ENCODE measurements around the gene CDH20.
"Not testable (repeated sequence)": the region's sequence is repeated elsewhere in the genome, so short reads cannot be mapped to it uniquely, and the experiment has no call there.

CDH20 gene

DNA sequence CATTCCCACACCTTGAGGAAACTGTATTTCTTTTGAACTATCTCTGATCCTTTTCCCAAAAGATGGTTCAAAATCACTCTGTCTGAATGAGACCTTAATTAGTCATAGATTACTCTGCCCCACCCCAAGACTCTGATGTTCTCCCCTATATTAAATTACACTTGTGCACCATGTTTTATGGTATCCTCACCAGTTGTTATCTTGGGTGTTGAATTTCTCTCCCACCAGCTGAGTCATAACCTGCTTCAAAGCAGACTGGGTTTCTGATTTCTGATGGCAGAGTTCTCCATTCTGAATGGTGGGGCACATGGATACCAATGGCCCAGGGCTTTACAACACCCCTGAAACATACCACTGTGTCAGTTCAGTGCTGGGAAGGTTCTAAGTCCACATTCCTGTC, 15.0 kb downstream of the CDH20 start:
- no peak for DNase-seq (ENCODE audit: low spot score)

DNA sequence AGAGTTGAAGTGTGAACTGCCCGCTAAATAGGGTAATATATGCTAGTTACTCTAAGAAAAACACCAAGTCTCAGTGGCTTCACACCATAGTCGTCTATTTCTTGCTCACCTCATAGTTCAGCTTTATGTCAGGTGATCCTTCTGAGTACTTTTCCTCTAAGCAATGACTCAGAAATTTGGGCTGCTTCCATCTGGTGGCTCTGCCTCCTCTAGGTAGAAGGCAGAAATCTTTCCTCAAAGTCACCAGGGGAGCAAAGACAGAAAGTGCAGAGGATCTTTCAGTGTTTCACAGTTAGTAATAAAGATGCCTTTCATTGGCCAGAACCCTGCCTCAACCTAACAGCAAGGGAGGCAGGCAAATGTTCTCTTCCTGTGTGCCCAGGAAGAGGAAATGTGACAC, 17.3 kb downstream of the CDH20 start:
- no peak for DNase-seq (ENCODE audit: low spot score)

DNA sequence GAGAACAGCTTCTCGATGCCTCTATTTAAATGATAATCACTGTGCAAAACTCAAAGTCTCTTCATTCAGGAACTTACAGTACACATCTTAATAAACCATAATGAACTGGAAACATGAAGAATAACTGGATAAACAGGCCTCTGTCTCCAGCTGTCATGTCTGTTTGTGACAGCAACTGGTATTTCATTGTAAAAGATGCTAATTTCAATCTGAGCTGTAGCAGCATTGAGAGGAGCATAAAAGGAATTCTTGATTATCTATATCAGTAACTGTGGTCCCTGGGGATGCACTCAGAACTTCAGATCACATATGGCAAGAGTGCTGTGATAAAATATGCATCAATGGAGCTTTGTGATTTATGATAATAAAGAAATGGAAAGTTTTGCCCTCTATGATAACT, 18.8 kb downstream of the CDH20 start:
- DNase-seq (ENCODE audit: low spot score), result no peak

DNA sequence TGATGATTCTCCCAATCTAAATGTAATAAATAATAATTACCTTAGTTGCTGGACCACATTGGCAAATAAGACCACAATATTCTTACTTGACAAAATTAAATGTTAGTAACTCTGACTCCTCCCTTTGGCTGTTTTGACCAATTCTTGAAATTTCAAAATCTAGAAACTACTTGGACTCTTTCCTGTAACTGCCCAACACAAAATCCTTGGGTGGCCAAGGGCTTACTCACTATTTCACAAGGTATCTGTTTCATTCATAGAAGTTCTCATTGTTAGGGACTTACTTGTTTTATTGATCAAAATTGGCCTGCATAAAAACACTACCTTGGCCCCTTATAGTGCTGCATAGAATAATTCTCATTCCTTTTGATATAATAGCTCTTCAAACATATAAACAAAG, 19.4 kb downstream of the CDH20 start:
- no peak for DNase-seq (ENCODE audit: low spot score)

DNA sequence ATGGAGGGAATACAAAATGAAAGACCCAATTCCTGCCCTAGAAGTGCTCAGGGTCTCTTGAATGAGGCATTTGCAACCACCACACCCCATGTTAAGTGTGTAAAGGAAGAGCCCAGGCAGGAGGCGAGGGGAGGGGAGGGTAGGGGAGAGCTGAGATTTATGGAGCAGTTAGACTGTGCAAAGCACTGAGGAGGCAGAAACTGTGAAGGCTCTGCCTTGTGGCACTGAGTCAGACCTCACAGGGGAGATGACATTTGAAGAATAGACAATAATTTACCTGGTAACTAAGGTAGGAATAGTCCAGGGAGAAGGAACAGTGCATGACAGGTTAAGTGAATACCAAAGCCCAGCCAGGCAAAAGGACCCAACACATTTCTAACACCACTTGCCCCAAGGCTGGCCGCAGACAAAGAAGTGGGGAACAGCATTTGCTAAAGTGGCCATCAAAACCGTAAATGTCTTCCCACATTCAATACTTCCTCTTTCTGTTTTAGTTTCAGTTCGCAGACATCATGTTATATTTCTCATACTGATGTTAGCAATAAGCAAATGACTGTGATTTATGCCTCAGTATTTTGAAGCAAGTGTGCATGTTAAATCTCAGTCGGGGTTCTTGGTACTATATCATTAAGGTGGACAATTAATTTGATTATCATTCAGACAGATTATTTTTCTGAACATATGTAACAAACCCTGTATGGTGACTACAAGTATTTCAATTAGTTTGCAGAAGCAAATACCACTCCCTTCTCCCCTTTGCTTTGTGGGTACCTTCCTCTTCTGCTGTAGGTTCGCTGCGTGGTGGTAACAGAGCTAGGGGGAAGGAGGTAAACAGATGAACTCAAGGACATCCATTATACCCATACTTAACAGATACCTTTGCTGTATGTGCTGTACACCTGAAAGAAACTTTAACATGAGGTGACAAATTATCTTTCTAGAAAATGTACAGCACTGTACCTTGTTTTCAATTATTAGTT, 27.5 kb downstream of the CDH20 start:
- no peak for DNase-seq (ENCODE audit: low spot score)

DNA sequence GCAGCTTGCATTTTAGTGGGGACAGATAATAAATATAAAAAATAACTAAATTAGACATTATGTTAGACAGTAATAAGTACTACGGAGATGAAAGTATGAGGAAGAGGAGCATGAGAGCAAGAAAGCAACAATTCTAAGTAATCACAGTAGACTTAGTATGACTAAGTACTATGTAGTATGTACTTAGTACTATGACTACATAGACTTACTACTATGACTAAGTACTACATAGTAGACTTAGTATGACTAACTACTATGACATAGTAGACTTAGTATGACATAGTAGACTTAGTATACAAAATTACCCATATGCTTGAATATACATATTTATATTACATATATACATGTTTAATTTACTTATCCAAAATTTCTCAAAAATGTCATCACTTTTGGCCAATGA, 29.3 kb downstream of the CDH20 start:
- DNase-seq (ENCODE audit: low spot score), result no peak

DNA sequence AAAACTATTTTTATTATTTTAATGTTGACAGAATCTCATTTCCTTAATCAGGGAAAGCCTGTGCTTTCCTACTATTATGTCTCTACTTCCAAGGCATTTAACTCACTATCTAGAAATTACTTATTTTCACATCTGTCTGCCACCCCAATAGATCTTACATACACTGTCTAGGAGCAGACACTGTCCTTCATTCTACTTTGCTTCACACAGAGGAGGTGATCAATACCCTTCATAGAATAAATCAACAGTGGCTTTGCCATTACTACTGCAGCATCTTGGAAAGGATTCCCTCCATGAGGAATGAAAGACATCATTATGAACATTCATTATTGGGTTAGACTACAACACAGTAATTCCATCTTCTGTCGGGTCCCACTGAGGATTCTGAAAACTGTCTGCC, 31.7 kb downstream of the CDH20 start:
- DNase-seq (ENCODE audit: low spot score), result no peak

DNA sequence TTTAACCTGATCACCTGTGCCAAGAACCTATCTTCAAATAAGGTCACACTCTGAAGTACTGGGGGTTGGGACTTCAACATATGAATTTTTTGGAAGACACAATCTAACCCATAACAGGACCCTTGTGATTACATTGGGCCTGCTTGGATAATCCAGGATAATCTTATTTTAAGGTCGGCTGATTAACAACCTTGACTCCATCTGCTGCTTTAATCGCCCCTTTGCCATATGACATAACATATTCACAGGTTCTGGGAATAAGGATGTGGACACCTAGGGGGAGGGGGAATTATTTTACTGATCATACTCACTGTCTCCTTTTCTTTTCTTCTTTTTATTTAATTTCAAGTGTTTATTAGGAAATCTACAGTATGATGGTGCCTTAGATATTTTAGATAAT, 34.8 kb downstream of the CDH20 start:
- no peak for DNase-seq (ENCODE audit: low spot score)

DNA sequence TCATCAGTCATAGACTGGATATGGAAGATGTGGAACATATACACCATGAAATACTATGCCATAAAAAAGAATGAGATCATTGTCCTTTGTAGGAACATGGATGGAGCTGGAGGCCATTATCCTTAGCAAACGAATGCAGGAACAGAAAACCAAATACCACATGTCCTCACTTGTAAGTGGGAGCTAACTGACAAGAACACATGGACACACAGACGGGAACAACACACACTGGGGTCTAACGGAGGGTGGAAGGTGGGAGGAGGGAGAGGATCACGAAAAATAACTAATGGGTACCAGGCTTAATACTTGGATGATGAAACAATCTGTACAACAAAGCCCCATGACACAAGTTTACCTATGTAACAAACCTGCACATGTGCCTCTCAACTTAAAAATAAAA, 36.4 kb downstream of the CDH20 start:
- DNase-seq (ENCODE audit: low spot score), result not testable (repeated sequence)

DNA sequence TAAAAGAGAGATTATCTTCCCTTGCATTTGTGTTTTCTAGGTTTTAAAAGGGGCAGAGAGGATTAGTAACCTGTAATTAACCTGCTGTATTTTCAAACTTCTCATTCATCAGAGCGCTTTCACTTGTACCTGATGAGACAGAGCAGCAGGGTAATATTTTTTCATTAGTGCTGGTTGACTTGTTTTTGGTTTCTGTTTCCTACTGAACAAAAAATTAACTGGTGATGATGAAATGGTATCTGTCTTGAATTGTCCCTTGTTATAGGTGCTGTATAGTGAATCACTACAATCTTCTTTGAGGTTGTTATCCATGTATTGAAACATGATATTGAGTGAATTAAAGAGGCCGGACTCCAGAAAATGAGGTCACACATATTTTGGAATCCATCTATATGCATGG, 37.9 kb downstream of the CDH20 start:
- no peak for DNase-seq (ENCODE audit: low spot score)

DNA sequence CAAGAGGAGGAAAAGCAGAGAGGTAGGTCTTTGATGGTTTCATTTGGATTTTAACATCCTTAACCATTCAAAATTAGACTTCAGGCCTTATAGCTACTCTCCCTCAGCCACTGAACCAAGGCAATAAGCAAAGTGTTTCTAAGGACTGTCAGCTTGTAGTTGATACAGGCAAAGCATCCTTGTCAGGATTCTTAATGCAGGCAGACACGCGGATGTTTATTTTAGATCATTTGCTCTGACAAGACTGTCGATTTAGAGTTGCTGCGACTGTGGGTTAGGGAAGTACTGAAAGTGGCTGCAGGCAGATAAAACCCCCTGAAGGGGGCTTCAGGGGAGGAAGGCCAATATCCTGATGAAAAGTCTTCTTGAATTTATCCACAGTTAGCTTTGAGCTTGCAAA, 46.6 kb downstream of the CDH20 start:
- DNase-seq (ENCODE audit: low spot score), result no peak

DNA sequence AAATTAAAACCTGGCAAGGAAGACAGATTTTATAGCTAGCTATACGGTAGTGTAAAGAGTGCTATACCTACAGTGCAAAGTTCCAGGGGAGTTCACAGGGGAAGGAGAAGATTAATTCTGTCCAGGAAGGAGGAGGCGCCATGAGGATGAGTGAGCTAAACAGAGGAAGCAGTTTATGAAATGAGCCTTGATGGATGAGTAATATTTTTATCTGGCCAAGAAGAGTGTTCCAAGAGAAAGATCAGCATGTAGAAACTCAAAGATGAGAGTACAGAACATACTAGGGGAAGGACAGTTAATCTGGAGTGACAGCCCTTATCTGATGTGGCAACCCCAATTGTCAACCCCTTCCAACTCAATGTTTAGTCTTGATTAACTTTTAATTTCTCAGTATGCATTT, 54.8 kb downstream of the CDH20 start:
- DNase-seq (ENCODE audit: low spot score), result no peak

DNA sequence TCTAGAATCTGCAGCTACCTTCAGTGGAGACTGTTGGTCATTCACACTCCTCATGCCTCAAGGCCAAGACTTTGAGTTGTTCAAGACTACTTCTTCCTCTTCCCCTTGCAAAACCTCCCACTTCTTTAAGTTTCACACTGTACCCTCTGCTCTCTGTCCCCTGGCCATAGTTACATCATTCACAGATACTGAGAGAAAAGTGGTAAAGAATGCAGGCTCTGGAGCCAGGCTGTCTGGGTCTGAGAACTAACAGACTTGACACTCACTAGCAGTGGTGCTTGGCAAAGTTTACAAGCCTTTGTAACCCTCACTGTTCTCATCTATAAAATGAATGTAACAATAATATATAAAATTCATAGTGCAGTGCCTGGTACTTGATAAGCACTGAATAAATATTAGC, 61.8 kb downstream of the CDH20 start:
- no peak for DNase-seq (ENCODE audit: low spot score)

DNA sequence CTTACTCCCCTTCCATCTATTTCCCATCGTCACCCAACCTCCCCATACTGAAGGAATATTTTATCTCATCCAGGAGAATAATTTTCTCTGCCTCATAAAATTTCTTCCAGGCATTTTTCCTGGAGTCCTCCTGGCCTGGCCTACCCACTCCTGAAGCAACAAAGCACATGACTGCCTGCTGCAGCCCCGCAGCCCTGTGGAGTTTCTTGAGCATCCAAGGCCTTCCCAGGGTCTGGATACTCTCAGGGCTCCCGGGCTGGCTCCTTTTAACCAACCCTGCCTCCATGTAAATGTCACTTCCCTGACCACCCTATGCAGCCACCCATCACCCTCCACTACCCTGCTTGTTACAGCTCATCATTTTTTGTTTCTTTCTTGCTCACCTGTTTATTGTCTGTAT, 64.0 kb downstream of the CDH20 start:
- no peak for DNase-seq (ENCODE audit: low spot score)

DNA sequence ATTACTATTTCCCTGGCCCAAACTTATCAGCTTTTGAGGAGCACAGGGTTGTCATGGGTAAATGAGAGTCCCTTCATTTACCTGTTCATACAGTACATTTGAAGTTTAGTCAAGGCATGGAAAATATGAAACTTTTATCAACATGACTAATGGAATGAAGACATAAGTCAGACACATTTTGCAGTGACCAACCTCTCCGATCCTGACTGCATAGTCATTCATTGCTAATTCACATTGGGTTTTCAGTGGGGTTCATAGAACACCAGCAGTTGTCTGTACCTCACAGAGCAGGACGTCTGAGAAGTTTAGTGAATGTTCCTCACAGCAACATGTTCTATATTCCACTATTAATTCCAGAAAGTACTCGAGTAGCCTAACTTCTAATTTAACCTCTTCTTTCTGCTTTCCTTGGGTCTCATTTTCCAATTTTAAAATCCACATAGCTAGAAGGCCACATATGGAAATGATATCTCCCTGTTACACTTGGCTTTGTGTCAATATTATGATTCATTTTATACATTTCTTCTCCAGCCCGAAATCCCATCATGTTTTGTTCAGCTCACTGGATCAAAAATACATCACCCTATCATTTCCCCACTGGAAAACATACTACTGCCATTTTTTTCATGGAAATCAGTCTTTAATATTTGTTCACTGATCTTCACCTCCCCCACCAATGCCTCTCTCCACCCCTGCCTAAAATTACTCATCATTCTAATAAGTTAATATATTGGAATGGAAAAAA, 65.9 kb downstream of the CDH20 start:
- no peak for DNase-seq (ENCODE audit: low spot score)

DNA sequence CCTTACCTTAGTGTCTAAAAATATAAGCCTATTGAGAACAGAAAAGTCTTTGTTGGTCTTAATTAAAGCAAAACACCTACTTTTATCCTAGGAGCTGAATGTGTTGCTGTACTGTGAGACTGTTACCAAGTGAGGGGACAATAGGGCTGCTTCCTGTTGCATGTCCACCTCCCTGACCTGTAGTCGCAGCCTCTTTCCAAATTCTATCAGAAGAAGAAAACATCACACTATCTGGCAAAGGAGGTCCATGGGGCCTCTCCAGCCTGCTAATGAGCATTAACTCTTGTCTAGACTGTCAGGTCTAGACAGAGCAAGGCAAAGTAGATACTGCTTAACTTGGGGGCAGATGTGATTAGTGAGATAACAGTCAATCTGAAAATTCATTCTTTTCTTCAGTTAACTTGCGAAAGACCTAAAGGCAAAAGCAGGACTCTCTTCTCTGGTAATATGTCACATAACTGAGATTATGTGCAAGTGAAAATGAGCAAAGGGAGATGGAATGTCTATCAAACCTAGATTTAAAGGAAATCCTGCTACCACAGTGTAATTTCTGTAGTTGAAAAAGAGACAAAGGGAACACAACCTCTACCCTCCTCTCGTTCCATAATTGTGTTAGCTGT, 66.9 kb downstream of the CDH20 start:
- DNase-seq (ENCODE audit: low spot score), result no peak

DNA sequence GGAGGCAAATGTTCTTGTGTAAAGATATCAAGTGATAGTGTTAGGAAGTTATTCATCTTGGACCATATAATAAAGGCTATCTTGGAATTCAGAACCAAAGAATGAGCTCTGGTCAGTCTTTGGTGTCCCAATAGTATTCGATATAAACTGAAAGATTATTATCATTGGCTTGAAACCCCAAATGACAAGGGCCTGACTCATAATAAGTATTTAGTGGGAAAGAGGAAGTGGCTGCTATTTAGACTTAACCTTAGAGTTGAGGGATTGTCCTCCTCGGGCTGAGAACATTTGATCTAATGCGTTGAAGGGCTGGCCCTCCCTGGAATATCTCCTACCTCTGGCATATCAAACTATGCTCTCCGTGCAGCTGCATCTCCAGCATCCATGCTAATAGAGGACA, 67.5 kb downstream of the CDH20 start:
- DNase-seq (ENCODE audit: low spot score), result no peak

DNA sequence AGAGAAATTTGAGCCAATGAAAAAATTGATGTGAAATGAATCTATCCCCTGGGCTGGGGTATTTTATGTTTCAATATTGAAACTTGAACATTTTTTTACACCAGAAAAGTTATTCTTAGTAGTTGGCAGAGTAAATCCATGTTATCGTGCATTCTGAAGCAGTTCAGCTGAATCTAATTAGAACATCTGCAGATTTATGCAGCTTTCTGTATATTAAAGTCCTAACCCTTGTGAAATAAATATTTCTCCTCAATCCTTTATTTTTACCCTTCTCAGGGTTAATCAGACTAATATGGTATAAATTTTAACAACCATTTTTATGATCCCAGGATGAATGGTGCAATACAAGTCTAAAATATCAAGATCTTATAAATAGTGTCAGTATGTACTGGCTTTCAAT, 69.5 kb downstream of the CDH20 start:
- no peak for DNase-seq (ENCODE audit: low spot score)

DNA sequence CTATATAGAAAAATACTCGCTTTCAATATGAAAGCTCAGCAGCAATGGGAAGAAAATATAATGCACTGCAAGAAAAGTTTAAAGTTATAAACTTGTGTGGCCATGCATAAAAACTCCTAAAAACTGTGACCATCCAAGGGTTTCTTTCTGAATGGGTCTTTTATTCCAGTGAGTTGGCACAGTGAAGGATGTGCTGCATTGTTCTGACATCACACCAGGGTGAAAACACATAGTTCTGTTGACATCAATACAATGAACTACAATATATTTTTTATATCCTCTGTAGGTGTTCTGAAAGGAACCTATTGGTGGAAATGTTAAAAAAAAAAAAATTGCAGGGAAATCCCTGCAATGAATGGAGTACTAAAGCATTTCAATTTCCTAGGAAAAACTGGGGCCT, 80.2 kb downstream of the CDH20 start:
- no peak for DNase-seq (ENCODE audit: low spot score)

DNA sequence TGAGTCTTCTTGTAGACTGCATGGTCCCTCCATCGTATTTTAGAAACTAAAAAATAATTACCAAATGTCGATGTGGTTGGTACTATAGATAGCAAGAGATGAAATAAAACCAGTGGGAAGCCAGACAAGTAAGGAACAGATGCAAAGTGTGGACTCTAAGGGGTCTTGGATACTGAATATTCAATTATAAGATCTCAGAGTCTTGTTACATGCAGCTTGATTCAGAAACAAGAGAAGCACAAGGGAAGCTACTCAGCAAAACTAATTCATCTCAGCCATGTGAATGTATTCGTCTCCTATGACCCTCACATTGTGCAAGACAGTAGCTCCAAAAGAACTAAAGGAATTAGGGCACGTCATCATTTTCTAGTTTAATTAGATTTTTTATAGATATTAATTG, 80.9 kb downstream of the CDH20 start:
- no peak for DNase-seq (ENCODE audit: low spot score)

DNA sequence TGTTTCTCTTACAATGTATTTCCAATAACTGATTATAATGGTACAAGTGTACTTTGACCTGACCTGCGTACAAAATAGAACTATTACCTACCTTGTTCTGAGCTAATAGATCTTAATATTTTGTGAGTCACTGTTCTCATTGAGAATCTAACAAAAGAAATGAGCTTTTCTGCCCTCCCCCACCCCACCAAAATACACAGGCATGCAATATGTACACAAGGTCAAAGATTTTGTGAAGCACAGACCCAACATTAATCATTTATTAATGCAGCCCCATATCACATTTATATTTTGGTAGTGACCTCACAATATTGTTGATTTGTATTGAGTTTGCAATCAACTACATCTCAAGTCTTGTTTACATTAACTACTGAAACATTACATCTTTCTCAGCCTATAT, 86.5 kb downstream of the CDH20 start:
- DNase-seq (ENCODE audit: low spot score), result no peak

DNA sequence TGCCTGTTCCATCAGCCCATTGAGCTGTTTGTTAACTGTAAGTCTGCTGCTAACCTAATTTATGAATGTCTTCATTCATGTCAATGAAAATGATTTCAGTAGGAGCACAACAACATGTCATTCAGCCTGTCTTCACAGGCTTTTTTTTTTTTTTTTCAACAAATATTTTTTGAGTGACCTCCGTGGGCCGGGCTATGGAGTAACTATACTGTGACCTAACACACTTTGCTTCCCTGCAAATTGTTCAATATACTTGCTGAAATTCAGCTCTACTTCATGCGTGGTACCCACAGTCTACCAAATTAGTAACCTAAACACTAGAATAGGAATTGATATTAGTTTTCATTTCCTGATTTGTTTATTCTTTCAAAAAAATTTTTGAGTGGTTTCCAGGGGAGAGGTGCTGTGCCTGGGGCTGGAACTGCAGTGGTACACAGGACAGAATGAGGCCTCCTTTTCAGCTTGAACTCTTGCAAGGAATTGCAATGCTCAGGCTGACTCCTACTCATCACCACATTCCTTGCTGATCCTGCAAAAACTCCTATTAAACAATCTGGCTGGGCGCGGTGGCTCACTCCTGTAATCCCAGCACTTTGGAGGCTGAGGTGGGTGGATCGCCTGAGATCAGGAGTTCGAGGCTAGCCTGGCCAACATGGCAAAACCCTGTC, 87.1 kb downstream of the CDH20 start:
- no peak for DNase-seq (ENCODE audit: low spot score)

Measured in ecto neural progenitor cell (in vitro differentiated cells).